HEK293T (cell line): Measurements from ENCODE around the gene TNK1.

Experiments
- FOXA1 ChIP-seq: fragments of 450-650 bp; IDR thresholded peaks from 2 replicates; pipeline ENCODE4 v1.6.1; 2016; ENCODE audit warnings: mild to moderate bottlenecking
- FOXK2 ChIP-seq: fragments of 450-650 bp; IDR thresholded peaks from 2 replicates; pipeline ENCODE4 v1.6.1; 2016; ENCODE audit warnings: mild to moderate bottlenecking
- FOXM1 ChIP-seq: fragments of 450-650 bp; IDR thresholded peaks from 2 replicates; pipeline ENCODE4 v1.6.1; 2017; ENCODE audit warnings: mild to moderate bottlenecking, borderline replicate concordance
- L3MBTL2 ChIP-seq: fragments of 450-650 bp; conservative IDR thresholded peaks from 2 replicates; pipeline ENCODE4 v1.6.1; 2016; ENCODE audit warnings: mild to moderate bottlenecking
- LEF1 ChIP-seq: fragments of 450-650 bp; IDR thresholded peaks from 2 replicates; pipeline ENCODE4 v1.6.1; 2017; ENCODE audit warnings: mild to moderate bottlenecking, borderline replicate concordance
- SP1 ChIP-seq: fragments of 450-650 bp; IDR thresholded peaks from 2 replicates; pipeline ENCODE4 v1.6.1; 2017
- SUZ12 ChIP-seq: fragments of 450-650 bp; IDR thresholded peaks from 2 replicates; pipeline ENCODE4 v1.6.1; 2016; ENCODE audit warnings: mild to moderate bottlenecking
- TF ChIP-seq, protein P1 (sequence below): fragments of 450-650 bp; IDR thresholded peaks from 2 replicates; pipeline ENCODE4 v1.6.1; 2016

DNA sequence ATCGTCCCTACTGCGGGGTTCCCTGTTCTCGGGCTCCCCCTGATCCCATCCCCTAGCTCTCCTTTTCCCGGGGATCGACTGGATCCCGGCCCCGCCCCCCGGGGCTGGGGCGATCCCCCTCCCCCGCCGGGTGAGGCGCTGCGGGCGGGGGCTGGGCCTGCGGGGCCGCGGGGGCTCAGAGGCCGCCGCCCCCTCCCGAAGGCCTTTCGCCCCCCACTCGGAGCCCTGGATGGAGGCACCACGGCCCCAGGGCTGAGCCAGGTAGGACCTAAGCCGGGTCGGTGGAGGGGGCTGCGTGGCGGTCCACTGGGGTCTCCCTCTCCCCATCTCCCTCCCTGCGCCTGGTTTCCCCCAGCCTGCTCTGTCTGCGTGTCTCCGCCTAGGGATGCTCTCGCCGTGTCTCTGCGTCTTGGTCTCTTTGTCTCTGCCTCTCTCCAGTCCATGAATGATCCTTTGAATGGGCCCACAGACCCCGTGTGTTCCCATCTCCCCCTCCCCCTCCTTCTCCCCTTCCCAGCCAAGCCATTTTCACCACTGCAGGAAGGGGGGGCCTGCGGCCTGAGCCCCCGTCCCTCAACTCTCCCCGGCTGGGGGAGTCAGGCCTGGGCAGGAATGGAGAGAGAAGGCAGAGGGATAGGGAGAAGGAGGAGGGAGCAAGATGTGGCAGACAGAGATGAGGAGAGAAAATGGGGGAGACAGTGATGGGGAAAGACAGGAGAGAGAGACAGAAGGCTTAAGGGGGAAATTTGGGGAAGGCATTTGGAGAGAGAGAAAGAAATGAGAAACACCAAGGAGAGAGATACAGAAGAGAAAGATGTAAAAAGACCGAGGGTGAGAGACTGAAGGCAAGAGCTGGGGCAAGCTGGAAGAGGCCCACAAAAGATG, 24.7 kb downstream of the TNK1 start:
- no peak for TF ChIP-seq FOXM1
- TF ChIP-seq, protein P1, sequence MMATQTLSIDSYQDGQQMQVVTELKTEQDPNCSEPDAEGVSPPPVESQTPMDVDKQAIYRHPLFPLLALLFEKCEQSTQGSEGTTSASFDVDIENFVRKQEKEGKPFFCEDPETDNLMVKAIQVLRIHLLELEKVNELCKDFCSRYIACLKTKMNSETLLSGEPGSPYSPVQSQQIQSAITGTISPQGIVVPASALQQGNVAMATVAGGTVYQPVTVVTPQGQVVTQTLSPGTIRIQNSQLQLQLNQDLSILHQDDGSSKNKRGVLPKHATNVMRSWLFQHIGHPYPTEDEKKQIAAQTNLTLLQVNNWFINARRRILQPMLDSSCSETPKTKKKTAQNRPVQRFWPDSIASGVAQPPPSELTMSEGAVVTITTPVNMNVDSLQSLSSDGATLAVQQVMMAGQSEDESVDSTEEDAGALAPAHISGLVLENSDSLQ = no peak
- TF ChIP-seq FOXA1 = no peak
- TF ChIP-seq SP1 = no peak
- TF ChIP-seq L3MBTL2 = no peak
- no peak for TF ChIP-seq LEF1
- no peak for TF ChIP-seq SUZ12
- no peak for TF ChIP-seq FOXK2
